ENCODE data around the gene PPP4R4.
"Not testable (repeated sequence)": the region's sequence is repeated elsewhere in the genome, so short reads cannot be mapped to it uniquely, and the experiment has no call there.

The PPP4R4 gene

GRCh38 chr14:94145902-94146527 is 28.1 kb upstream of the PPP4R4 start:
- DNase-seq = no peak

- DNase-seq = no peak
These were observed 21.4 kb upstream of the PPP4R4 start for GRCh38 chr14:94152676-94153075.

DNA sequence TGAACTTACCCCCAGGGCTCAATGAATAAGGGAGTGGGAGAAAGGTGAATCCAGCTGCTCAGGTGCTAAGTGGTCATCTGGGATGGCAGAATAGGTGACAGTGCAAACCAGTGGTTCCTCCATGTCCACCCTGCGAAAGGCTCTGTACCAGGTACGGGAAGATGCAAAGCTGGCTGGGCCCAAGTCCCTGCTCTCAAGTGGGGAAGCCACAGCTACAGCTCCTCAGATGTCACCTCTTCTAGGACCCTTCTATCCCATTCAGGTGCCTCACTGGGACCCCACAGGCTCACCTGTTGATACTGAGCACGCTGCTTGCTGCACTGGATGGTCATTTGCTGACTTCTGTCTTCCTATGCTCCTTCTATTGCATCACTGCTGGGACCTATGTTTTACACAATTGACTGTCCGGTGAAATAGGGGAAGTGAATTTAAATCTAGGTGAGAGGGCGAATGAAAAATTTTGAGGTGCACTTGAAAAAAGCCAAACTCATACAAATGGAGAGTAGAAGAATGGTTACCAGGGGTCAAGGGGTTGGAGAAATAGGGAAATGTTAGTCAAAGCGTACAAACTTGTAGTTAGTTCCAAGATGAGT is 20.3 kb upstream of the PPP4R4 start:
- DNase-seq = no peak

DNA sequence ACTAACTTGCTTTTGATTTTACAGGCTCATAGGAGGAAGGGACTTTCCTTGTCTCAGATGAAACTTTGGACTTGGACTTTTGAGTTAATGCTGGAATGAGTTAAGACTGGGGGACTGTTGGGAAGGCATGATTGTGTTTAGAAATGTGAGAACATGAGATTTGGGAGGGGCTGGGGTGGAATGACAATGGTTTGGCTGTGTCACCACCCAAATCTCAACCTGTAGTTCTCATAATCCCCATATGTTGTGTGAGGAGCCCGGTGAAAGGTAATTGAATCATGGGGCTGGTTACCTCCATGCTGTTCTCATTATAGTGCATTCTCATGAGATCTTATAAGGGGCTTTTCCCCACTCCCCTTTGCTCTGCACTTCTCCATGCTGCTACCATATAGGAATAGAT is 18.0 kb upstream of the PPP4R4 start:
- not testable (repeated sequence) for DNase-seq

DNA sequence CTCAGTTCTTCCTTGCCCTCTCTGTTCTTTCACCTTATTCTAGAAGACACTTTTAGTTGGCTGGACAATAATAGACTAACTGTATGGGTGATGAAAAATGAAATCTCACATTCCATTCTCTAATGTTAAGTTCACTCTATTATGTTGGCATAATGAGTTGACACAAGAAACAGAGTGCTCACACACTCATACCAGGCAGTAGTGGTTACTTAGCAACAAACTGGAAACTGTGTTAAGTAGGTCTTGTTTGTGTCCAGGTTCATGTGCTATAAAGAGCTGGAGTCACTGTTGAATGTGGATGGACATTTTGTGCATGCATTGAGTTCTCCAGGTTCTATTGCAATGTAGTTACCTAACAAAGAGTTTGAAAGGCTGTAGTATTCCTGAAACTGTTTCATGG is 16.9 kb upstream of the PPP4R4 start:
- DNase-seq = no peak

- DNase-seq = no peak
These were observed 15.8 kb upstream of the PPP4R4 start for GRCh38 chr14:94158239-94158883.

DNA sequence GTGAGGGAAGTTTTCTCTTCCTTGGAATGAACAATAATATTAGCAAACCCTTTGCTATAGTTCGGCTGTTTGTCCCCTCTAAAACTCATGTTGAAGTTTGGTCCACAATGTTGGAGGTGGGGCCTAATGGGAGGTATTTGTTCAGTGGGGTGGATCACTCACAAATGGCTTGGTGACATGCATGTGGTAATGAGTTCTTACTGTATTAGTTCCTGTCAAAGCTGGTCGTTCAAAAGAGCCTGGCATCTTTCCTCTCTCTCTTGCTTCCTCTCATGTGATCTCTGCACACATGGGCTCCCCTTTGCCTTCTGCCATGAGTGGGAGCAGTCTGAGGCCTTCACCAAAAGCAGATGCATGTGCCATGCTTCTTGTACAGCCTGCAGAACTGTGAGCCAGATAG is 13.1 kb upstream of the PPP4R4 start:
- no peak for DNase-seq

DNA sequence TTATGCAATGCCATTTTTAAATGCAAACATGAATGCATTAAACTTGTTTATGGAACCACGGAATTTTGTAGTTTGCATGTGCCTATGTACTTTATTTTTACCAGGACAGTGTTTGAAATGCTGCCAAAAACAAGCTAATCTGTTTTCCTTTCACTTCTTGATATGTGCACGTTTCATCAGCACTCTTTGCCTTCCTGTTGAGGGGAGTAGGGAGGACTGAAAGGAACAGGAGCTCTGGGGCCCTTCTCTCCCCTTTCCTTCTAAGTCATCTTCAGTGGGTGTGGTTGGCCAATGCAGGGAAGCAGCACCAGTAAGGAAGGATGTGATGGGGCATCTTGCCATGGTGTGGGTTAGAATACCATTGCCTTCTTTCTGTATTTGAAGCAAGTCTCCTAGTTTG is 12.1 kb upstream of the PPP4R4 start:
- no peak for DNase-seq

DNA sequence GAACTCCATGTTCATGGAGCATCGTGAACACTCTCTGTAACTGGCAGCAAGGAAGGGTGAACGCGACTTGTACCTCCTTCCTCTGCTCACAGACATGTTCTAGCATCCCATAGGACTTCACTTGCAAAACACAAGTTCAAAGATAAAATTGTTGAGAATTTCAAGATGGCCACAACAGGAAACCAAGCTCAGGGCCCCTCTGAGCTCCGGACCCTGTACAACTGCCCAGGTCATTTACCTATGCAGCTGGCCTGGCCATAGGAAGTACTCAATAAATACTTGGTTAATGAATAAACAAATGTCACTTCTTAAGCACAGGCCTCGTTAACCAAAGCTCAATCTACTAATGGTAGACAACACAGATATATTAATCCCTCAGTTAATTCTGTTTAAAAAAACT is 11.7 kb upstream of the PPP4R4 start:
- no peak for DNase-seq

GRCh38 chr14:94163796-94164195 is 10.3 kb upstream of the PPP4R4 start:
- DNase-seq = no peak

DNA sequence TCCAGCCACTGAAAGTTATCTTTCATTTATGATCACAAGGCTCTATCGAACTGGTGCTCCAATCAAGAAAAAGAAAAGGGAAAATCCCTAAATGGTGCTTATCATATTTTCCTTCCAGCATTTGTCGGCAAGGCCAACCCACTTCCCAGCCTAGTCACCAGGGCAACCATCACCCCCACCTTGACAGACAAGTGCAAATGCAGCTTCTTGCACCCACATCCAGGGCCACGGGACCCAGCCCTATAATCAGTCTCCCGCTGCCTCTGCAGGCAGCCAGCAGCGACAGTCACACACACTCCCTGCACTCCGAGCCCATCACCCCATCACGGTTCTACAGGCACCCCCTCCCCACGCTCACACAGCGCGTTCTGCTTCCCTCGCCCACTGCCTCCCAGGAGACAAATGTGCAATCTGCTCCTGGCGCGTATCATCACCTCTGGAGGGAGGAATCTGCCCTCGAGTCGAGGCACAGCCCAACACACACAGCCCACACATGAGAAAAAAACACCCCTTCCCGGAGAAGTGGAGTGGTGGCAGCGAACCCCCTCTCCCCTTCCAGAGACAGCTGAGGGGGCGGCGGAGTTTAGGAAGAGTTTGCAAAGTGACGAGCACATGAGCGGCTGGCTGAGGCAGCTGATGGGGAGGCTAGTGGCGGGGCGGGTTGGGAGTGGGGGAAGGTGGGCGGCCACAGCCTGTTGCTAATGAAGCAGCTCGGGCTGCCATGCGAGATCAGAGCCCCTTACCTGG is 9.3 kb upstream of the PPP4R4 start:
- DNase-seq = peak; percentile 54

- no peak for DNase-seq
These were observed 8.4 kb upstream of the PPP4R4 start for GRCh38 chr14:94165744-94166143.

DNA sequence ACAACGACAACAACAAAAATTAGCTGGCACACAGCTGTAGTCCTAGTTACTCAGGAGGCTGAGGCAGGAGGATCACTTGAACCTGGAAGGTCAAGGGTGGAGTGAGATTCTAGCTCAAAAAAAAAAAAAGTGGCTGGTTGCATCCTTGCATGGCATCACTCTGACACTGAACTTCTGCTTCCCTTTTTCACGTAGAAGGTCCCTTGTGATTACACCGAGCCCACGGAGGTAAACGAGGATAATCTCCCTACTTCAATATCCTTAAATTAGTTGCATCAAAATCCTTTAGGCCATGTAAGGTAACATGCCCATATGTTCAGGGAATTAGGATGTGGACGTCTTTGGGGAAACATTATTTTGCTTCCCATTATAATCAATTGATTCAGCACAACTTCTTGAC is 4.0 kb upstream of the PPP4R4 start:
- DNase-seq = no peak

DNA sequence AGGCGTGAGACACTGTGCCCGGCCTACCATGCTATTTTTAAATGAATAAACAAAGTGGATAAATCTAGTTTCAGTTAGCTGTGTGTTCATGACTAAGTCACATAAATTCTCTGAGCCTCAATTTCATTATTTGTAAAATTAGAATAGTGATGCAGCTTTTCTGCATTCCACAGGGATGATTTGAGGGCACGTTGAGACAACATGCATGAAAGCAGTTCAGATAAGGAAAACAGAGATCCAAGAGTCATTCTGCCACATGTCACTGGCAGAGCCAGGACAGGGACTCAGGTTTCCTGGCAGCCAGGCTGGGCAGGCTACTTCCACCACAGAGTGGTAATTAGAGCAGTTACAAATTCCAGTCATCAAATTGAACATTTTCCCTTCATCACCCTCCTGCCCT is 2.9 kb upstream of the PPP4R4 start:
- no peak for DNase-seq

- no peak for DNase-seq
These were observed 1.6 kb upstream of the PPP4R4 start for GRCh38 chr14:94172545-94172944.

GRCh38 chr14:94173471-94173884 is 644 bp upstream of the PPP4R4 start:
- DNase-seq = peak; percentile 60

- no peak for DNase-seq
These were observed 485 bp downstream of the PPP4R4 start for GRCh38 chr14:94174604-94175010.

- DNase-seq = peak; percentile 21
These were observed 1.1 kb downstream of the PPP4R4 start for GRCh38 chr14:94175011-94175745.

- no peak for DNase-seq
These were observed 1.6 kb downstream of the PPP4R4 start for GRCh38 chr14:94175747-94176146.

DNA sequence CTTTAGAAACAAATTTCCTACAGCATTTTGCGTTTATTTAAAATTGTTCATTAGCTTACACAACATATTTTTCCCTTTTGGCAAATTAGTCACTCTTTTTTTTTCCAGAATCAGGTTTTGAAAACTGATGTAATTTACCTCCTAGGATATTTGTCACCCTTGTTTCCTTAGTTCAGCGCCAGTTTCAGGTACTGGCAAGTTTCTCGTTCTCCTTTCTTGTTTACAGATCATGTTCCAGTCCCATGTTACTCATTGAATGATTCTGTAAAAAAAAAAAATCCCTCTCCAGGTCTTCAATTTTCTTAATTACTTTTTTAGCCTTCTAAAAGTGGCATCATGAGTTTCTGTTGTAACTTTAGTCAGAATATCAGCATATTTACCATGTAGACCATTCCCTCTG is 2.7 kb downstream of the PPP4R4 start:
- DNase-seq = no peak

- no peak for DNase-seq
These were observed 3.7 kb downstream of the PPP4R4 start for GRCh38 chr14:94177806-94178205.

DNA sequence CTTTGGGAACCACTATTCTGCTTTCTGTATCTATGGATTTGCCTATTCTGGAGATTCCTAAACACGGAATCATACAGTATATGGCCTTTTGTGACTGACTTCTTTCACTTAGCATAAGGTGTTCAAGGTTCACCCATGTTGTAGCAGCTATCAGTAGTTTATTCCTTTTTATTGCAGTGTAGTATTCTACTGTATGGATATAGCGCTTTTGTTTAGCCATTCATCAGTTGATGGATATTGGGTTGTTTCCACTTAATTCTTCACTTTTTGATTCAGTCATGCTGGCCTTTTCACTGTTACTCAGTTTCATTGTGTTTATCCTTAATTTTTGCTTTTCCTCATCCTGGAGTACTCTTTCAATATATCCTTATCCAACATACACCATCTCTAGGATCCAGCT is 5.1 kb downstream of the PPP4R4 start:
- DNase-seq = no peak

DNA sequence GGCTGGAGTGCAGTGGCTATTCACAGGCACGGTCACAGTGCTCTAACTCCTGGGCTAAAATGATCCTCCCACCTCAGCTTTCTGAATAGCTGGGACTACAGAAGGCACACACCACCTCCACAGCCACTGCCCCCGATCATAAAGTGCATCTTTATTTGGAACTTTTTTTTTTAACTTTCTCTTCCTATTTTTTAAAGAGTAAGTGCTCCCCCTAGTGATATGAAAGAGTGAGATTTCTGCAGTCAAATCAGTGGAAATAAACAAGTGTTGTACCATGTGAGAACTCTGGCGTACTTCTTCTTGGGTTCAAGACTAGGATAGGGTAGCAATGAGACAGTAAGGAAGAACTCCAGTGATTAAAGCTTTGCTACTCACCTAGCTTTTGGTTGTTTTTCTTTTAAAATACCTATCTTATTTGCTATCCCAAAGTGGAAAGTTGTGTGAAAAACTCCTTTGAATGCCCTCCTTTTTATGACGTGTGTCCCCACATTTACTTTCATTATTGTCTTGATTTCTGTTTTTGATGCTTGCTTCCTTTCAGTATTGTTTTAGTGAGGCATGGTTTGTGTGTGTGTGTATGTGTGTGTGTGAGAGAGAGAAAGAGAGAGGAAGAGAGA is 6.6 kb downstream of the PPP4R4 start:
- peak; percentile 64 for DNase-seq

Measured in NCI-H2227 treated with DMSO at 0.1 percent for 48 hours (cell line).